DMS53 treated with DMSO at 0.1 percent for 48 hours (cell line): ENCODE data around the gene ARHGAP5.

Experiments used
- DNase-seq: peaks from one replicate; lab custom pipeline; 2025; ENCODE audit not compliant: unreplicated experiment; lab: John Stamatoyannopoulos, UW

Gene ARHGAP5

GRCh38 chr14:32076278-32077080 is 625 bp upstream of the ARHGAP5 start:
- DNase-seq: peak; percentile 83

- peak; percentile 68 for DNase-seq
Observed at GRCh38 chr14:32078023-32078857, 1.1 kb downstream of the ARHGAP5 start.

GRCh38 chr14:32078858-32079216 is 1.7 kb downstream of the ARHGAP5 start:
- no peak for DNase-seq

- DNase-seq: no peak
Observed at GRCh38 chr14:32079264-32079663, 2.2 kb downstream of the ARHGAP5 start.

GRCh38 chr14:32080001-32080510 is 3.0 kb downstream of the ARHGAP5 start:
- no peak for DNase-seq

GRCh38 chr14:32081901-32082300 is 4.8 kb downstream of the ARHGAP5 start:
- DNase-seq: no peak

- DNase-seq: no peak
Observed at GRCh38 chr14:32083315-32083624, 6.2 kb downstream of the ARHGAP5 start.

GRCh38 chr14:32083789-32084188 is 6.7 kb downstream of the ARHGAP5 start:
- DNase-seq: peak; percentile 22

GRCh38 chr14:32085182-32085844 is 8.2 kb downstream of the ARHGAP5 start:
- DNase-seq: no peak

- DNase-seq: no peak
Observed at GRCh38 chr14:32085845-32086383, 8.8 kb downstream of the ARHGAP5 start.

- no peak for DNase-seq
Observed at GRCh38 chr14:32087173-32087861, 10.2 kb downstream of the ARHGAP5 start.

- no peak for DNase-seq
Observed at GRCh38 chr14:32087907-32088306, 10.8 kb downstream of the ARHGAP5 start.

- no peak for DNase-seq
Observed at GRCh38 chr14:32090686-32091085, 13.6 kb downstream of the ARHGAP5 start.

GRCh38 chr14:32099473-32099872 is 22.4 kb downstream of the ARHGAP5 start:
- DNase-seq: no peak

- no peak for DNase-seq
Observed at GRCh38 chr14:32100175-32100574, 23.1 kb downstream of the ARHGAP5 start.

- no peak for DNase-seq
Observed at GRCh38 chr14:32102152-32102787, 25.2 kb downstream of the ARHGAP5 start.

GRCh38 chr14:32102968-32103367 is 25.9 kb downstream of the ARHGAP5 start:
- DNase-seq: no peak

- DNase-seq: no peak
Observed at GRCh38 chr14:32104308-32104707, 27.2 kb downstream of the ARHGAP5 start.

- DNase-seq: no peak
Observed at GRCh38 chr14:32104803-32105202, 27.7 kb downstream of the ARHGAP5 start.
